GM21737 (cell line): Measurements from ENCODE around the gene MAPK9.
A peak's percentile ranks its signal among the peaks of the same experiment; 100 is the strongest.

Experiments used
- ATAC-seq: cut with Tn5 transposase; IDR thresholded peaks from one replicate; pipeline ENCODE4 v1.9.1; 2021; ENCODE audit warnings: mild to moderate bottlenecking, moderate library complexity; ENCODE audit not compliant: unreplicated experiment

The MAPK9 gene

GRCh38 chr5:180291943-180292831 lies at the start of gene MAPK9:
MAPK9 (minus strand) TSS chr5:180292083; CDS start chr5:180280561, 11,522 bp downstream.
- ATAC-seq, result peak; percentile 82

DNA sequence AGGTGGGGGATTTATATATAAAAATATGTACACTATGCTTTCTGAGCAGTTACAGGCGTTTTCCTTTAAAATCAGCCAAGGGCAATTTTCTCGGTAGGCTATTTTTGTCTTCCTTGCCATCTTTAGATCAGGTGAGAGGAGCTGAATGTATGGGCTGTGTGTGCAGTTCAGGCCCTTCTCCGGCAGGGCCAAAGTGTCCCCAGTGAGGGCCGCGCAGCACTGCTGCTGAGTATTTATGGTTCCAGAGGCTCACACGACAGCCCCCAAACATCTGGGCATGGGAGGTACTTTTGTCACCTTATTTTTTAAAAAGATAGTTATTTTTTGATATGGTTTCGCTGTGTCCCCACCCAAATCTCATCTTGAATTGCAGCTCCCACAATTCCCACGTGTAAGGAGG lies 49.7 kb upstream of the MAPK9 start:
- no peak for ATAC-seq

GRCh38 chr5:180340856-180341255 lies 49.0 kb upstream of the MAPK9 start:
- ATAC-seq, result no peak

GRCh38 chr5:180339583-180340183 lies 47.8 kb upstream of the MAPK9 start:
- ATAC-seq, result no peak

GRCh38 chr5:180338001-180338707 lies 46.3 kb upstream of the MAPK9 start:
- no peak for ATAC-seq

- ATAC-seq, result no peak
Observed at GRCh38 chr5:180336234-180337020, 44.5 kb upstream of the MAPK9 start.

DNA sequence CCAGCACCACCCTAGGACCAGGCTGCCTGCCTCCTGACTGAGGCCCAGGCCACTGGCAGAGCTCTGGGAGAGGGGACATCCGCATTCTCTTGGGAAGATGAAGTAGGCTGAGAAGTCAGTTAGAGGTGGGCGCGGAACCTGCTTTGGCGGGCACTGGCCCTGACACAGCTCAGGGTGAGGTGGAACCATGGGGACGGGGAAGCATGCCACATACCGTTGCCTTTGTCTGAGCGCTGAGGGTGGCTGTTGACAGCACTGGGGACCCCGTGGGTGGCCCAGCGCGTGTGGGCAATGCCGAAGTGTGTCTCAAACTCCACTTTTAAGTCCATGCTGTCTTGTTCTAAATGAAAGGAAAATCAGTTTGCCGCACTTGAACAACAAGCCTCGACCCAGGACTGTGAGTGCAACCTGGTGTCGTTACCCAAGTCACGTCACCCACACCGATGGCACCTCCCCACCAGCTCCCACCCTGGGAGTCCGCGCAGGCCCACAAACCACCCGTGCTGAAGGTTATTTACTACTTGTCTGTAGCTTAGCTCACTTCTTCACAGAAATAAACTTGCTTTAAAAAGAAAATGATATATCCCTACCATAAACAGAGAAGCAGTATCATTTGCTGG lies 43.8 kb upstream of the MAPK9 start:
- ATAC-seq, result no peak

DNA sequence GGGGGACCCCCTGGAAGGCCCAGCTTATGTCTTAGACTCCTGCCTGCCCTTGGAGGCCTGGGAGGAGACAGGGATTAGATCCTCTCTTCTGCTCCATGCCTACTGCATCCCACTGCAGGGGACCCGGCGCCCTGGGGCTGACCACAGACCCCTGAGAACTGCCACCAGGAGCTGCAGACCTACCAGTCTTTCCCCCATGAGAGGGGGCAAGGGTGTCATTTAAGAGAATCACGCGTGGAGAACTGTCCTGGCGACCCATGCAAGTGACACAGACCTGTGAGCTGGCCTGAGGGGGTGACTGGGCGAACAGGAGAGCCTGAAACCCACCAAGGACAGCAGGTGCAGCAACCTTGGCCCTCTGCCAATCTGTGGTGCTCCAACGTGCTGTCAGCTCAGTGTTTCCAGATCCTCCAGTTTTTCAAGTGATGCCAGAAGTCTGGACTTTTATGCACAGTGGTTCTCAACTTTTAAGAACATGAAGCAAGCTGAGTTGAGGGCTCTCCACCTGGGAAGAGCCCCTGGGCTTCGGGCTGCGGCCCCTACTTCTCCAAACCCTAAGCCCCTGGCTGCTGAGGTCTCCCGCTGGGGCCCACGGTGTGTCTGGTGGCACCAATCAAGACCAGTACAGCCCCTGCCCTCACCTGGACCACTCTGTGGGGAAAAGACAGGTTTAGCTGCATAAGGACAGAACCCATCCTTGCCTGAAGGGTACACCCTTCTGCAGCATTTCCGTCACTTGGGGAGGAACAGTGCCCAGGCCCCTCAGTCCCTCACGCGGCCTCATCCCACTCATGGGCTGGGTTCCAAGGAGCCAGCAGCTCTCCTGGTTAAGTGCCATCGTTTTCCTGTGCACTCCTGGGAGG lies 43.1 kb upstream of the MAPK9 start:
- ATAC-seq, result no peak

DNA sequence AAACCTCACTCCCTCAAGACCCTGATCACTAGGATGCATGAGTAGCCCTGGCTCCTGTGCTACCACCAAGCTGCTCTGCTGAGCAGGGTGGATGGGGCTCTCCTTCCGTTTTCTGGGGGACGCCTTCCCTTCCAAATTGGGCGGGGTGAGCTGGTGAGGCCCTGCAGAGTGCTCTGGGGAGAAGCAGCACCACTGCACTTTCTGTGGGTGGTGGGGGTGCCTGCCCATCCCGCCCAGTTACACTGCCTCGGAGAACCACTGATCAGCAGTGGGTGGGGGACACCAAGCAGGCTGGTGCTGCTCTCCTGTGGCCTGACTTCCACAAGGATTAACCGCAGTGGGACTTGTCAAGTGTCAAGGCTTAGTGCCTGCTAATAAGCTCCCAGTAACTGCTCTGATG lies 42.3 kb upstream of the MAPK9 start:
- ATAC-seq, result no peak

DNA sequence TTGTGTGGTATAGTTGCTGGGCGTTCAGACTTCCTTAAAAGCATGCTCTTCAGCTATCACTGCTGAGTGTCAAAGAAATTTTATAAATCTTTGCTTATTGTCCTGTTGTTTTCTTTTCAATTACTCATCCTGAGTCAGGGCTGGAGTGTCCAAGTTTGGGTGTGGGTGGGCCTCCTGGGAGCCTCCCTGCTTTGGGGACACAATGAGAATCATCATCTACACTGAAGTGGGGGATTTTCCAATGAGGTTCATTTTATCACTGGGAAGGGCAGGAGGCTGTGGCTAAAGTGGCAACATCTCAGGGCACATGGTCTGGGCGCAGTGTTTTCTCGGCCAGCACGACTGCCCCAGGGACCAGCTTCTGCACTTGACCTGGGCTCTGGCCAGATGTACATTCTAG lies 41.8 kb upstream of the MAPK9 start:
- ATAC-seq, result no peak

- ATAC-seq, result no peak
Observed at GRCh38 chr5:180332861-180333260, 41.0 kb upstream of the MAPK9 start.

DNA sequence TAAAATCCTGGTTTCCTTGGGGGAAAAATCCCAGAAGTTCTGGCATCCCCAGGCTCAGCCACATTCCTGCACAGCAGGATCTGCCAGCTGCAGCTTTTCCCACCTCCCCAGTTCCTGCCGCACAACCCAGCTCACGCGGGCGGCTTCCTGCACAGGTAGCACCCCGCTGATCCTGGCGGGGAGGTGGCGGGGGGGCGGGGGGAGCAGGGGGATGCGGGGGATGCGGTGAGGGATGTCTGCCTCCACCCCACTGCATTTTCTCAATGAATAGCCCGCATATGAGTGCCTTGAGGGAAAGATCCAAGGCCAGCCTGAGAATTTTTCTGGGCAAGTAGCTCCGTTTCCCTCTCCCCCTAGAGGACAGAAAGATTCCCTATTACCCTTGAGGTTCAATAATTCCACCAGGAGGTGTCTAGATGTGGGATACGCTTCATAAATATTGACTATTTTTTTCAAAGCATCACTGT lies 40.2 kb upstream of the MAPK9 start:
- no peak for ATAC-seq

- ATAC-seq, result no peak
Observed at GRCh38 chr5:180331647-180331950, 39.7 kb upstream of the MAPK9 start.

GRCh38 chr5:180330810-180331646 lies 39.1 kb upstream of the MAPK9 start:
- ATAC-seq, result no peak

DNA sequence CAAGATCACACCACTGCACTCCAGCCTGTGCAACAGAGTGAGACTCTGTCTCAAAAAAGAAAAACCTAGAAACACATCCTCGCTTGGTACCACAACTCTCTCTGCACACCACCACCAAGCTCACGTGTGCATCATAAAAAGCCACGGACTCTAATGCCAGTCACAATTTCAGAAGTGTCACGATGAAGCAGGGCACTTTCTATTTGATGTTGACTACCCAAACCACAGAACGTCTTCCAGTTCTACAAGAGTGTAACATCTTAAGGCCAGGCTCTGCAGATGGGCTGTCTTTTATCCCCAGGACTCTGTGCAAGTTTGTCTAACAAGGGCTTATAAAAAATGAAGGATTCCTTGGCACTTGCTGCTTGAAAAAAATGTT lies 38.4 kb upstream of the MAPK9 start:
- no peak for ATAC-seq

DNA sequence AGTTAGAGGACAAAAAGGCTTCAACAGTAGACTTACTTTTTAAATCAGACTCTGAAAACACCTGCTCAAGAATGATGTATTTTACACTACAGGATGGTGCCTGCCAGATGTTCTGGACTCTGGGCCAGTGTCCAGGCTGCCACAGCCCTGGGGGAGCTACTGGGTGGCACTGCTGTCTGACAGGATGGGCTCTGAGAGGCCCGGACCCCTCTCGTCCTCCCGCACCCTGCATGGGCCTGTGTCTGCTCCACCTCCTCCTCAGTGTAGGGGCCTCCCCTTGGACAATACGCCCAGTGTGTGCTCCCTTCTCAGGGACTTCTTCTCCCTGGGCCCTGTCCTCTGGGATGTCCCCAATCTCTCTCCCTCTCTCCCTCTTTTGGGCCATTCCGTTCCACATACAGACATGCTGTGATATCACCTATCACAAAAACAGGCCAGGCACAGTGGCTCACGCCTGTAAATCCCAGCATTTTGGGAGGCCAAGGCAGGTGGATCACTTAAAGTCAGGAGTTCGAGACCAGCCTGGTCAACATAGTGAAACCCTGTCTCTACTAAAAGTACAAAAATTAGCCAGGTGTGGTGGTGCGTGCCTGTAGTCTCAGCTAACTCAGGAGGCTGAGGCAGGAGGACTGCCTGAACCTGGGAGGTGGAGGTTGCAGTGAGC lies 37.9 kb upstream of the MAPK9 start:
- no peak for ATAC-seq

- no peak for ATAC-seq
Observed at GRCh38 chr5:180329138-180329435, 37.2 kb upstream of the MAPK9 start.

DNA sequence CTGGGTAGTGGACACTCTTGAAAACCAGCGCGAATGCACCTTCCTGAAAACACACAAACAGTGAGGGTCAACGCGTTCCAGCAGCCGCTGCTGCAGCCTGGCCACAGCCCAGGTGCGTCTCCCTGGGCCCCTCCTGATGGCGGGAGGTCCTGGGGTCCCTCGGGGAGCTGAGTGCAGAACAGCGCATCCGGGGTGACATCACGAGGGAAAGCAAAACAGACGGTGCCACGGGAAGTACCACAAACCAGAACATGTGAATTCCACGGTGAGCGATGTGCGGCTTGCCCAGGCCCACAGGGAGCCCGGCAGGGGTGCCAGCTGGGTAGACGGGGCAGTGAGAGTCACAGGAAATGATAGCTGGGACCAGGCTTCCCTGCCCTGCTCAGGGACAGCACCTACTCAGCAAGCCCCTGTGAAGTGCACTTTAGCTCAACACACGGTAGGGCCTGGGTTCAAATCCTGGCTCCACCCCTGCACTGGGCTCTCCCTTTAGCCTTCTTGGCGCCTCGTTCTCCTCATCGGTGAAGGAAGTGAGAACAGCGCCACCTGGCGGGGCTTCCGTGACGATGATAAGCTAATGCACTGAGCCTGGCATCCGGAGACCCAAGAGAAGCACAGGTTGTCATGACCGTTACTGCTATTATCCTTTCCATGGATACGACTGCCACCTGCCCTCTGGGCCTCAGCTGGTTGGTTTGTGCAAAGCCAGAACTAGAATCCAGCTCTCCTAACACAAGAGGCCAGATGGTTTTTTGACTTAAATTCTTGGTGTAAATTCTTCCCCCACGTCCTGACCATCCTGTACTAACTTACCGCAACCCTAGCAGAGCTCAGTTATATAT lies 36.6 kb upstream of the MAPK9 start:
- no peak for ATAC-seq
